HepG2 (cell line): ENCODE results near the gene CALR. TPM values are rescaled to one million over a fixed set of nuclear protein-coding genes. Genes with fewer than 3 reads are reported as not detected.

Experiments used
- GMEB2 ChIP-seq: IDR thresholded peaks from 2 replicates; pipeline ENCODE4 v1.6.1; 2016; ENCODE audit warnings: missing biosample characterization, missing genetic modification reagents, low read depth
- ISL2 ChIP-seq: sonication (generic); formaldehyde crosslinking; IDR thresholded peaks from 2 replicates; pipeline ENCODE4 v1.5.0; 2020; ENCODE audit warnings: missing genetic modification reagents
- KIAA2018 ChIP-seq: sonication (generic); formaldehyde crosslinking; IDR thresholded peaks from 2 replicates; pipeline ENCODE4 v1.5.0; 2020; ENCODE audit warnings: mild to moderate bottlenecking, missing genetic modification reagents, borderline replicate concordance
- LBX2 ChIP-seq: sonication (generic); formaldehyde crosslinking; IDR thresholded peaks from 2 replicates; pipeline ENCODE4 v1.5.0; 2020; ENCODE audit warnings: missing genetic modification reagents, mild to moderate bottlenecking, borderline replicate concordance
- MYPOP ChIP-seq: sonication (generic); formaldehyde crosslinking; IDR thresholded peaks from 2 replicates; pipeline ENCODE4 v1.8.1; 2023; ENCODE audit warnings: mild to moderate bottlenecking, moderate library complexity, missing genetic modification reagents
- POLR2AphosphoS2 ChIP-seq: IDR thresholded peaks from 2 replicates; pipeline ENCODE4 v1.6.1; 2011; ENCODE audit warnings: low read depth, low read length, improper control_type of control experiment
- POLR2G ChIP-seq: fragments of 200-400 bp; formaldehyde crosslinking; IDR thresholded peaks from 2 replicates; pipeline ENCODE4 v1.6.1; 2018; ENCODE audit warnings: mild to moderate bottlenecking, low read depth, low read length, moderate library complexity
- ZFX ChIP-seq: sonication (generic); formaldehyde crosslinking; IDR thresholded peaks from 2 replicates; pipeline ENCODE4 v1.4.0; 2020; ENCODE audit warnings: mild to moderate bottlenecking, low read depth, missing genetic modification reagents, moderate library complexity
- ZNF280B ChIP-seq: sonication (generic); formaldehyde crosslinking; IDR thresholded peaks from 2 replicates; pipeline ENCODE4 v1.5.0; 2020; ENCODE audit warnings: missing genetic modification reagents, mild to moderate bottlenecking, borderline replicate concordance
- ZNF558 ChIP-seq: sonication (generic); formaldehyde crosslinking; IDR thresholded peaks from 2 replicates; pipeline ENCODE4 v1.9.0; 2022; ENCODE audit warnings: mild to moderate bottlenecking, missing genetic modification reagents, borderline replicate concordance
- ZNF800 ChIP-seq: sonication (generic); formaldehyde crosslinking; IDR thresholded peaks from 2 replicates; pipeline ENCODE4 v1.4.0; 2020; ENCODE audit warnings: missing genetic modification reagents
- polyA plus RNA-seq, 8 experiments: library from polyadenylated mRNA; depleted of rRNA in 3 of 8; stranded (reverse) in 7 of 8; unstranded in 1 of 8; fragments of >200 nt; fragmentation: Illumina TruSeq in 4 of 8; extraction: Trizol in 4 of 8; gene quantifications; 2 replicates each; pipeline versions ENCODE4 v1.2.1 to v1.2.3, GENCODE V29; 2011 to 2016; ENCODE audit warnings: low read depth in 4 of 8, missing spikeins in 1 of 8, mixed read lengths in 1 of 8; ENCODE audit not compliant: insufficient read depth in 1 of 8
- total RNA-seq, 5 experiments: library from RNA; depleted of rRNA; stranded (reverse); fragments of >200 nt; fragmentation: Illumina TruSeq; extraction: Trizol; gene quantifications; 2 replicates each; pipeline ENCODE4 v1.2.3, GENCODE V29; 2016; ENCODE audit warnings: low read depth in 1 of 5

CALR gene
- total and polyA plus RNA-seq, 2 of the 13 experiments (the other 11 are each of a cell fraction or from before 2014, with no cell fraction given): 898 to 934 TPM

- TF ChIP-seq KIAA2018 (CRISPR knock-in tag) (no peak), ZNF558 (no peak), LBX2 (CRISPR knock-in tag) (peak; percentile 68; the same call in 1 of the 2 replicates), ZFX (CRISPR knock-in tag) (peak; percentile 73; the same call in 1 of the 2 replicates), POLR2AphosphoS2 (peak; percentile 92), POLR2G (peak; percentile 89), ISL2 (CRISPR knock-in tag) (peak; percentile 75), GMEB2 (CRISPR knock-in tag) (peak; percentile 75; the same call in 1 of the 2 replicates), ZNF280B (CRISPR knock-in tag) (no peak), ZNF800 (CRISPR knock-in tag) (peak; percentile 83; the same call in 1 of the 2 replicates), MYPOP (CRISPR knock-in tag) (peak; percentile 91)
Measured at GRCh38 chr19:12945479-12946091, 7.2 kb downstream of the CALR start, which contains the start of gene RAD23A (continued).
